Measurements from ENCODE around the gene EIF3A.

Gene EIF3A, protein sequence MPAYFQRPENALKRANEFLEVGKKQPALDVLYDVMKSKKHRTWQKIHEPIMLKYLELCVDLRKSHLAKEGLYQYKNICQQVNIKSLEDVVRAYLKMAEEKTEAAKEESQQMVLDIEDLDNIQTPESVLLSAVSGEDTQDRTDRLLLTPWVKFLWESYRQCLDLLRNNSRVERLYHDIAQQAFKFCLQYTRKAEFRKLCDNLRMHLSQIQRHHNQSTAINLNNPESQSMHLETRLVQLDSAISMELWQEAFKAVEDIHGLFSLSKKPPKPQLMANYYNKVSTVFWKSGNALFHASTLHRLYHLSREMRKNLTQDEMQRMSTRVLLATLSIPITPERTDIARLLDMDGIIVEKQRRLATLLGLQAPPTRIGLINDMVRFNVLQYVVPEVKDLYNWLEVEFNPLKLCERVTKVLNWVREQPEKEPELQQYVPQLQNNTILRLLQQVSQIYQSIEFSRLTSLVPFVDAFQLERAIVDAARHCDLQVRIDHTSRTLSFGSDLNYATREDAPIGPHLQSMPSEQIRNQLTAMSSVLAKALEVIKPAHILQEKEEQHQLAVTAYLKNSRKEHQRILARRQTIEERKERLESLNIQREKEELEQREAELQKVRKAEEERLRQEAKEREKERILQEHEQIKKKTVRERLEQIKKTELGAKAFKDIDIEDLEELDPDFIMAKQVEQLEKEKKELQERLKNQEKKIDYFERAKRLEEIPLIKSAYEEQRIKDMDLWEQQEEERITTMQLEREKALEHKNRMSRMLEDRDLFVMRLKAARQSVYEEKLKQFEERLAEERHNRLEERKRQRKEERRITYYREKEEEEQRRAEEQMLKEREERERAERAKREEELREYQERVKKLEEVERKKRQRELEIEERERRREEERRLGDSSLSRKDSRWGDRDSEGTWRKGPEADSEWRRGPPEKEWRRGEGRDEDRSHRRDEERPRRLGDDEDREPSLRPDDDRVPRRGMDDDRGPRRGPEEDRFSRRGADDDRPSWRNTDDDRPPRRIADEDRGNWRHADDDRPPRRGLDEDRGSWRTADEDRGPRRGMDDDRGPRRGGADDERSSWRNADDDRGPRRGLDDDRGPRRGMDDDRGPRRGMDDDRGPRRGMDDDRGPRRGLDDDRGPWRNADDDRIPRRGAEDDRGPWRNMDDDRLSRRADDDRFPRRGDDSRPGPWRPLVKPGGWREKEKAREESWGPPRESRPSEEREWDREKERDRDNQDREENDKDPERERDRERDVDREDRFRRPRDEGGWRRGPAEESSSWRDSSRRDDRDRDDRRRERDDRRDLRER (N-terminal part only)

DNA sequence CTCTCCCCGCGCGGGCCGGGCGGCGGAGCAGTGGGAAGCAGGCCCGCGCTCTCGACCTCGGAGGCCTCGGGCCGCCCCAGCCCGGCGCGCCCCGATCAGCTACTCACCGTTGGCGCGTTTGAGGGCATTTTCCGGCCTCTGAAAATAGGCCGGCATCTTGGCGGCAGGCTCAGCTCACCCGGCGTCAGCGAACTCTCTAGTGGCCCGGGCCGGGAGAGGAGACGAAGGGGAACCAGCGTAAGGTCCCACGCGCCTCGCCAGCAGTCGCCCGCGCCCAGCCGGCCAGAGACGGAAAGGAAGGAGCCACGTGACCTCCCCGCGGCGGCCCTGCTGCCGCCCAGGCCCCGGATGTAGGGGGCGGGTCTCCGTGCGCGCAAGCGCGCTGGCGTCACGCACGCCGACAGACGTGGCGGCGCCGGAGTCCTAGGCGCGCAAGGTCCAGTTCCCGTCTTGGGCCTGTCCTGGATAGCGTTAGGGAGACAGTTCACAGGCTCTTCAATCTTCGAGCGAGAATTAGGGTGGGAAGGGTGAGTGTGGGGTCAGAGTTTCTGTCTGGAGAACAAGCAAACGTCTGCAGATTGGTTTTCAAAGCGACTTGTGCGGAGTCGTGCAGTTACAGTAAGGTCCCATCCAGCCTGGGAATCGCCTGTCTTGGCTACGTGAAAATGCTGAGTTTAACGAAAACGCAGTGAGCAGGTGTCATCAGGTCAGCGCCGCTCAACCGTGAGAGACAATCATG is at the start of gene EIF3A:
TSS of gene EIF3A (minus strand) at position 297 of the 739 bp plus-strand sequence. CDS start at position 156, 141 bp downstream.
- TF ChIP-seq, protein P1, sequence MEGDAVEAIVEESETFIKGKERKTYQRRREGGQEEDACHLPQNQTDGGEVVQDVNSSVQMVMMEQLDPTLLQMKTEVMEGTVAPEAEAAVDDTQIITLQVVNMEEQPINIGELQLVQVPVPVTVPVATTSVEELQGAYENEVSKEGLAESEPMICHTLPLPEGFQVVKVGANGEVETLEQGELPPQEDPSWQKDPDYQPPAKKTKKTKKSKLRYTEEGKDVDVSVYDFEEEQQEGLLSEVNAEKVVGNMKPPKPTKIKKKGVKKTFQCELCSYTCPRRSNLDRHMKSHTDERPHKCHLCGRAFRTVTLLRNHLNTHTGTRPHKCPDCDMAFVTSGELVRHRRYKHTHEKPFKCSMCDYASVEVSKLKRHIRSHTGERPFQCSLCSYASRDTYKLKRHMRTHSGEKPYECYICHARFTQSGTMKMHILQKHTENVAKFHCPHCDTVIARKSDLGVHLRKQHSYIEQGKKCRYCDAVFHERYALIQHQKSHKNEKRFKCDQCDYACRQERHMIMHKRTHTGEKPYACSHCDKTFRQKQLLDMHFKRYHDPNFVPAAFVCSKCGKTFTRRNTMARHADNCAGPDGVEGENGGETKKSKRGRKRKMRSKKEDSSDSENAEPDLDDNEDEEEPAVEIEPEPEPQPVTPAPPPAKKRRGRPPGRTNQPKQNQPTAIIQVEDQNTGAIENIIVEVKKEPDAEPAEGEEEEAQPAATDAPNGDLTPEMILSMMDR (IDR thresholded peaks at IDR 0.05; ENCODE audit: low read depth, low read length): no peak
- peak; percentile 92 to 95 for DNase-seq (ENCODE audit: low read depth in 2 of 2)
- peak within 1 kb of the TSS; percentile 97 to 98 for H3K4me3 ChIP-seq (replicated peaks in 1 of 2; ENCODE audit: low read depth in 2 of 2, low read length in 2 of 2)

DNA sequence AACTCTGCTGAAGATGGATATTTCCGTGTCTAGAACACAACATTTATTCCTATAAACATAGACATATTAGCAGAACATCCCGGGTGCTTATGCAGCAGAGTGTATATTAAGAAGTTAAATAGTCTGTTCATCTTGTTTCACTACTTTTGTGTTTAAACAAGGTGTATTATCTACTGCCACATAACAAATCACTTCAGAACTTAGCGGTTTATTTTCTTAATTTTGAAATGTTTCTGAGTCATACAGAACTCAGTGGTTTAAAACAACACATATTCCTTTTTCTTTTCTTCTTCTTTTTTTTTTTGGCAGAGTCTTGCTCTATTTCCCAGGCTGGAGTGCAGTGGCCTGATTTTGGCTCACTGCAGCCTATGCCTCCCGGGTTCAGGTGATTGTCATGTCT is 49.1 kb upstream of the EIF3A start:
- peak in 1 of 2 donors; percentile 46 for DNase-seq (ENCODE audit: low read depth in 2 of 2)
- no peak overlapping the region for H3K4me3 ChIP-seq (replicated peaks in 1 of 2; ENCODE audit: low read depth in 2 of 2, low read length in 2 of 2)
- TF ChIP-seq, protein P1 (IDR thresholded peaks at IDR 0.05; ENCODE audit: low read depth, low read length): no peak

DNA sequence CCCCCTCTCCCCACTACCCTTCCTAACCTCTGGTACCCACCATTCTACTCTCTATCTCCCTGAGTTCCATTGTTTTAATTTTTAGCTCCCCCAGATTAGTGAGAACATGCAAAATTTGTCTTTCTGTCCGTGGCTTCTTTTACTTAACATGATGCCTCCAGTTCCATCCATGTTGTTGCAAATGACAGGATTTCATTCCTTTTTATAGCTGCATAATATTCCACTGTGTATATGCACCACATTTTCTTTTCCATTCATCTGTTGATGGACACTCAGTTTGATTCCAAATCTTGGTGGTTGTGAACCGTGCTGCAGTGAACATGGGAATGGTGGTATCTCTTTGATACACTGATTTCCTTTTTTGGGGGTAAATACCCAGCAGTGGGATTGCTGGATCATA is 45.3 kb upstream of the EIF3A start:
- DNase-seq (ENCODE audit: low read depth in 2 of 2): no peak
- no peak overlapping the region for H3K4me3 ChIP-seq (replicated peaks in 1 of 2; ENCODE audit: low read depth in 2 of 2, low read length in 2 of 2)
- TF ChIP-seq, protein P1 (IDR thresholded peaks at IDR 0.05; ENCODE audit: low read depth, low read length): no peak

DNA sequence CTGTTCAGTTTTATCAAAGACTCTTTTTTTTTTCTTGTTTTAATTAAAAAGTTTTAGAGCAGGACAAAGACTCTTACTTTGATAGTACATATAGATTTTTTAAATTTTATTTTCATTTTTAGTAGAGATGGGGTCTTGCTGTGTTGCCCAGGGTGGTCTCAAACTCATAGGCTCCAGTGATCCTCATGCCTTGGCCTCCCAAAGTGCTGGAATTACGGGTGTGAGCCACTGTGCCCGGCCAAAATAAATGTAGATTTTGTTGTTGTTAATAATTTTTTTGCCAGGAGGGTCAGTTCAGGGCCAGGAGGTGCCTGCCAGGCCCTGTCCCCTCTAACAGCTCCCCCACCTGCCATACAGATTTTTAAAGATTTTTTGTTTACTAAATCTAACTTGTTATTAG is 40.3 kb upstream of the EIF3A start:
- TF ChIP-seq, protein P1 (IDR thresholded peaks at IDR 0.05; ENCODE audit: low read depth, low read length): no peak
- no peak overlapping the region for H3K4me3 ChIP-seq (replicated peaks in 1 of 2; ENCODE audit: low read depth in 2 of 2, low read length in 2 of 2)
- DNase-seq (ENCODE audit: low read depth in 2 of 2): no peak

DNA sequence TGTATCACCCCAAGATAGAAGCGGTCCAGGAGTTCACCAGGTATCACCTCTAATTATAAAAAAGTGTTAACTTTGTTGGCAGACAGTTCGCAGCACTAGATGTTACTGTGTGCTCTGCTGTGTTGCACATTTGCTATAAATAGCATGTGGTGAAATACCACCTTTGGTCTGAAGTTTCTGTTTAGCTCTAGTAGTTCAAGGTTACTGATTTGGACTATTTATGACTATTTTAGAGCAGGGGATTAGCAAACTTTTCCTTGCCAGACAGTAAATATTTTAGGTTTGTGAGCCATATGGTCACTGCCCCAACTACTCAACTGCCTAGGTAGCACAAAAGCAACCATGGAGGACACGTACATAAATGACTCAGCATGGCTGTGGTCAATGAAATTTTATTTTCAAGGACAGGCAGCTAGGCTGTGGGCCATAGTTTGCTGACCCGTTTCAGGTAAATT is 39.8 kb upstream of the EIF3A start:
- TF ChIP-seq, protein P1 (IDR thresholded peaks at IDR 0.05; ENCODE audit: low read depth, low read length): no peak
- DNase-seq (ENCODE audit: low read depth in 2 of 2): peak in 1 of 2 donors; percentile 59
- H3K4me3 ChIP-seq (replicated peaks in 1 of 2; ENCODE audit: low read depth in 2 of 2, low read length in 2 of 2): no peak overlapping the region
